Testis (tissue), 3 donors: ENCODE data around the gene ZBTB20. TPM values are rescaled to one million over a fixed set of nuclear protein-coding genes. Genes with fewer than 3 reads are reported as not detected.

Experiments
- DNase-seq: peaks from one replicate; pipeline ENCODE4 v3.0.0-alpha.2; 2019
- H3K27ac ChIP-seq, 2 donors: fragments of 200-600 bp; sonication (generic); one replicate each; pipeline ENCODE4 v1.5.1; 2019
- H3K27me3 ChIP-seq: fragments of 200-600 bp; sonication (generic); one replicate; pipeline ENCODE4 v1.5.1; 2019
- H3K36me3 ChIP-seq: fragments of 200-600 bp; sonication (generic); one replicate; pipeline ENCODE4 v1.5.1; 2017; ENCODE audit warnings: low read depth; ENCODE audit errors: missing control alignments
- H3K4me1 ChIP-seq: fragments of 200-600 bp; sonication (generic); one replicate; pipeline ENCODE4 v1.5.1; 2019
- H3K4me3 ChIP-seq, 2 donors: fragments of 200-600 bp; sonication (generic); one replicate each; pipeline ENCODE4 v1.5.1; 2017 to 2019
- H3K9me3 ChIP-seq: fragments of 200-600 bp; sonication (generic); one replicate; pipeline ENCODE4 v1.5.1; 2017
- CTCF ChIP-seq, 3 experiments: fragments of 450-650 bp in 2 of 3; fragments of 200-600 bp in 1 of 3; sonication (generic) in 1 of 3; IDR thresholded peaks; one replicate each; pipeline ENCODE4 v1.5.1; 2016 to 2019; ENCODE audit warnings: antibody characterized with exemption in 3 of 3, mild to moderate bottlenecking in 2 of 3, moderate library complexity in 1 of 3
- POLR2A ChIP-seq: fragments of 450-650 bp; IDR thresholded peaks from one replicate; pipeline ENCODE4 v1.6.1; 2017; ENCODE audit warnings: antibody characterized with exemption, mild to moderate bottlenecking, moderate library complexity
- WGBS, 2 donors: methylation state at CpG; one replicate each; pipeline ENCODE4 v1.1.5; 2018; 5-methylcytosine and 5-hydroxymethylcytosine counted together
- intact Hi-C: fragments of 100-400 bp; cut with DNase I; formaldehyde crosslinking; loops from one replicate; pipeline ENCODE4 v1.15.1; 2023; ENCODE audit warnings: low total_unique reads
- polyA plus RNA-seq: library from polyadenylated mRNA; stranded (reverse); fragments of 350-450 nt; fragmentation: Illumina TruSeq; extraction: RNeasy Lipid Tissue Mini Kit (QIAGEN cat#74804); gene quantifications from one replicate; pipeline ENCODE4 v1.2.3, GENCODE V29; 2014; ENCODE audit warnings: low read depth, low replicate concordance; ENCODE audit not compliant: insufficient read depth
- total RNA-seq, 2 donors: library from RNA; depleted of rRNA; stranded (reverse); fragments of >200 nt; gene quantifications; one replicate each; pipeline ENCODE4 v1.2.3, GENCODE V29; 2016

Gene ZBTB20
- total and polyA plus RNA-seq, 3 donors from 2014 or later: 36.8 to 179 (median 126) TPM

- no peak overlapping the region for H3K4me3 ChIP-seq
- H3K9me3 ChIP-seq: no peaks in the 10 kb centered on the region
- DNase-seq: no peak
- WGBS, 2 donors: 70 to 80% methylated on average over 1 of the region's 1 CpG
- intact Hi-C loops: no loop called here
- no peaks in the 10 kb centered on the region for H3K36me3 ChIP-seq
- H3K4me1 ChIP-seq: peaks cover 8% of the 10 kb centered on the region
- H3K27ac ChIP-seq: no peak overlapping the region
- H3K27me3 ChIP-seq: no peaks in the 10 kb centered on the region
- no peak for TF ChIP-seq CTCF (IDR thresholded peaks at IDR 0.05)
- no peak for TF ChIP-seq POLR2A
Observed at GRCh38 chr3:114872588-114872987, 274.5 kb downstream of the ZBTB20 start.

GRCh38 chr3:114872050-114872449, 275.0 kb downstream of the ZBTB20 start:
- Histone ChIP-seq H3K27ac (no peak overlapping the region), H3K9me3 (no peaks in the 10 kb centered on the region), H3K27me3 (no peaks in the 10 kb centered on the region), H3K4me1 (peaks cover 8% of the 10 kb centered on the region), H3K4me3 (no peak overlapping the region), H3K36me3 (no peaks in the 10 kb centered on the region)
- DNase-seq: no peak
- WGBS, 2 donors: 88 to 96% methylated on average over 1 of the region's 1 CpG
- intact Hi-C loops: no loop called here
- no peak for TF ChIP-seq CTCF (IDR thresholded peaks at IDR 0.05)
- TF ChIP-seq POLR2A: no peak

GRCh38 chr3:114867835-114868503, 279.1 kb downstream of the ZBTB20 start:
- Histone ChIP-seq H3K27ac (no peak overlapping the region), H3K27me3 (no peaks in the 10 kb centered on the region), H3K4me3 (no peak overlapping the region), H3K36me3 (no peaks in the 10 kb centered on the region), H3K4me1 (no peaks in the 10 kb centered on the region), H3K9me3 (no peaks in the 10 kb centered on the region)
- TF ChIP-seq POLR2A (no peak), CTCF (IDR thresholded peaks at IDR 0.05) (no peak)
- no peak for DNase-seq
- WGBS, 2 donors: 74 to 79% methylated on average over 4 of the region's 4 CpGs
- intact Hi-C loops: no loop called here

DNA sequence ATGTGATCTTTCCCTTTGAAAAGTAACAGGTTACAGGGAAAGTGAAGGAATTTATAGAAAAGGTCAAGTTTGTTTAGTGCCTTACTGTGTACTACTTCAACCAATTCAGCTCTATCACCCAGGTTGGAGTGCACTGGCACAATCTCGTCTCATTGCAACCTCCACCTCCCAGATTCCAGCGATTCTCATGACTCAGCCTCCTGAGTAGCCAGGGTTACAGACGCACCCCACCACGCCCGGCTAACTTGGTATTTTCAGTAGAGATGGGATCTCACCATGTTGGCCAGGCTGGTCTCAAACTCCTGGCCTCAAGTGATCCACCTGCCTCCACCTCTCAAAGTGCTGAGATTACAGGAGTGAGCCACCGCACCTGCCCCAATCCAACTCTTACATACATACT, 279.7 kb downstream of the ZBTB20 start:
- Histone ChIP-seq H3K9me3 (no peaks in the 10 kb centered on the region), H3K4me3 (no peak overlapping the region), H3K27me3 (no peaks in the 10 kb centered on the region), H3K36me3 (no peaks in the 10 kb centered on the region), H3K27ac (no peak overlapping the region), H3K4me1 (no peaks in the 10 kb centered on the region)
- intact Hi-C loops: no loop called here
- WGBS, 2 donors: 94 to 97% methylated on average over 6 of the region's 6 CpGs
- TF ChIP-seq POLR2A: no peak
- TF ChIP-seq CTCF (IDR thresholded peaks at IDR 0.05): no peak
- no peak for DNase-seq

DNA sequence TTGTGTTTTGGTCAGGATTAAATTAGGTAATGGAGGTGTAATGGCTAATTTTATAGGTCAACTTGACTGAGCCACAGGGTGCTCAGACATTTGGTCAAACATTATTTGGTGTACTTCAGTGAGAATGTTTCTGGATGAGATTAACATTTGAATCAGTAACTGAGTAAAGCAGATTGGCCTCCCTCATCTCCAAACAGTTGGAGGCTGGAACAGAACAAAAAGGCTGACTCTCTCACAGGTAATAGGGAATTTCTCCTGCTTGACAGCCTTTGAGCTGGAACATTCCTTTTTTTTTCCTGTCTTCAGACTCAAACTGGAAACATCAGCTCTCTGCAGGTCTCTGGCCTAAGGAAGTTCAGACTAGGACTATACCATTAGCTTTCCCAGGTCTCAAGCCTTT, 280.7 kb downstream of the ZBTB20 start:
- Histone ChIP-seq H3K27ac (no peak overlapping the region), H3K4me3 (no peak overlapping the region), H3K27me3 (no peaks in the 10 kb centered on the region), H3K36me3 (no peaks in the 10 kb centered on the region), H3K4me1 (no peaks in the 10 kb centered on the region), H3K9me3 (no peaks in the 10 kb centered on the region)
- intact Hi-C loops: no loop called here
- no peak for TF ChIP-seq CTCF (IDR thresholded peaks at IDR 0.05)
- TF ChIP-seq POLR2A: no peak
- no peak for DNase-seq
